Prostate gland (tissue), 2 donors: ENCODE results near the gene CABP4.

Experiments
- POLR2A ChIP-seq: fragments of 450-650 bp; IDR thresholded peaks from one replicate; pipeline ENCODE4 v1.6.1; 2016; ENCODE audit warnings: antibody characterized with exemption, mild to moderate bottlenecking
- TF ChIP-seq, protein P1 (sequence below), 4 experiments: fragments of 200-600 bp in 2 of 4; fragments of 450-650 bp in 2 of 4; sonication (generic) in 2 of 4; IDR thresholded peaks; 1 replicate in 3 of 4; 2 replicates in 1 of 4; pipeline ENCODE4 v1.5.1; 2016 to 2019; ENCODE audit warnings: antibody characterized with exemption in 4 of 4, mild to moderate bottlenecking in 2 of 4, moderate library complexity in 2 of 4

DNA sequence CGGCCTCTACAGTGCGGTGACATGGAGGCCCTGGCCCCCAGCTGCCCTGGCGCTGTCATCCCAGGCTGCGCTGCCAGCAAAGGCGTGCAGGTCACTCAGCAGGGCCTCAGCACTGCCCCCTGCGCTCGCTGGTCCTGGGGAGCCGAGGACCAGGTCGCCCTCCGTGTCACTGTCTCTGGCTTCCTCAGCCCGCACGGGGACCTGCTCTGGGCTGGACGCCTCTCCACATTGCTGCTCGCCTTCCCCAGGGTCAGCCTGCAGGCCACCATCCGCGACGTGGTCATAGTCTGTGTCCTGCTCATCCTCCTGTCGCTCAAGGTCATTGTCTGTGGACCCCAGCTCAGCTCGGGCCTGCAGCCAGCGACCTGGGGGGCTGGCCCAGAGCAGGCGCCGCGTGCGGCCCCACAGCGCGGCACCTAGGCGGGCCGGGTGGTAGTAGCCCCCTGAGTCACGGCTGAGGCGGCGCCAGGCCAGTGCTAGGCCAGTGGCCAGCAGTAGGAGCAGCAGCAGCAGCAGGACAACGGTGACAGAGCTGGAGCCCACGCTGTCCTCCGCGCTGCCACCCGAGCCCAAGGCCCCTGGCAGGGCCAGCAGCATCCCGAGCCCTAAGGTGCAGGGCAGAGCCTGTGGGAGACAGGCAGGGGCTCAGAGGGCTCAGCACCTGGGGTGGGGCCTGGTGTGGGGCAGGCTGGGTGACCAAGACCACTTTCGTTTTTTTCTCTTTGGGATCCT, 19.3 kb upstream of the CABP4 start:
- TF ChIP-seq, protein P1, sequence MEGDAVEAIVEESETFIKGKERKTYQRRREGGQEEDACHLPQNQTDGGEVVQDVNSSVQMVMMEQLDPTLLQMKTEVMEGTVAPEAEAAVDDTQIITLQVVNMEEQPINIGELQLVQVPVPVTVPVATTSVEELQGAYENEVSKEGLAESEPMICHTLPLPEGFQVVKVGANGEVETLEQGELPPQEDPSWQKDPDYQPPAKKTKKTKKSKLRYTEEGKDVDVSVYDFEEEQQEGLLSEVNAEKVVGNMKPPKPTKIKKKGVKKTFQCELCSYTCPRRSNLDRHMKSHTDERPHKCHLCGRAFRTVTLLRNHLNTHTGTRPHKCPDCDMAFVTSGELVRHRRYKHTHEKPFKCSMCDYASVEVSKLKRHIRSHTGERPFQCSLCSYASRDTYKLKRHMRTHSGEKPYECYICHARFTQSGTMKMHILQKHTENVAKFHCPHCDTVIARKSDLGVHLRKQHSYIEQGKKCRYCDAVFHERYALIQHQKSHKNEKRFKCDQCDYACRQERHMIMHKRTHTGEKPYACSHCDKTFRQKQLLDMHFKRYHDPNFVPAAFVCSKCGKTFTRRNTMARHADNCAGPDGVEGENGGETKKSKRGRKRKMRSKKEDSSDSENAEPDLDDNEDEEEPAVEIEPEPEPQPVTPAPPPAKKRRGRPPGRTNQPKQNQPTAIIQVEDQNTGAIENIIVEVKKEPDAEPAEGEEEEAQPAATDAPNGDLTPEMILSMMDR (IDR thresholded peaks at IDR 0.05), result no peak
- no peak for TF ChIP-seq POLR2A
